ENCODE results near the gene IRF1.

IRF1 gene

GRCh38 chr5:132500931-132501628, 10.5 kb upstream of the IRF1 start:
- peak; percentile 52 to 59 for DNase-seq (ENCODE audit: low read depth in 2 of 2, low spot score in 1 of 2)

- DNase-seq (ENCODE audit: low read depth in 2 of 2, low spot score in 1 of 2) = no peak
Measured at GRCh38 chr5:132500244-132500930, 9.8 kb upstream of the IRF1 start.

GRCh38 chr5:132499440-132500243, 9.1 kb upstream of the IRF1 start:
- no peak for DNase-seq (ENCODE audit: low read depth in 2 of 2, low spot score in 1 of 2)

GRCh38 chr5:132498686-132499271, 8.2 kb upstream of the IRF1 start:
- no peak for DNase-seq (ENCODE audit: low read depth in 2 of 2, low spot score in 1 of 2)

DNA sequence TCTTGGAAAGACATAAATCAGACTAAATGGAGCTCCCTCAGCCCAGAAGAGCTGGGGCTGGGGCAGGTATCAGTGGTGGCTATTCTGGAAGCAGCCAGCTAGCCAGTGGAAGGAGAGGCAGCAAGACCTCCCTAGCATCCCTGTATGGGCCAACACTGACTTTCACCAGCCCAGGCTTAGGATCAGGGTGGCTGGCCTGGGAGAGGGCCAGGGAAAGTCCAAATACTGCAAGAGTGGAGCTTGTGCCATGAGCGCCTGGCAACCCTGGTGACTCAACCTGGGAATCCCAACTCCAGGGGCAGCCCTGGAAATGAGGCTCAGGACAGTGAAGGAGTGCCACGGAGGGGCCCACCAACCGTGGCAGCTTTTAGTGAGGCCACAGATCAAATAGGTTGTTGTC, 7.6 kb upstream of the IRF1 start:
- DNase-seq (ENCODE audit: low read depth in 2 of 2, low spot score in 1 of 2) = no peak

GRCh38 chr5:132497488-132497997, 7.0 kb upstream of the IRF1 start:
- DNase-seq (ENCODE audit: low read depth in 2 of 2, low spot score in 1 of 2) = no peak

DNA sequence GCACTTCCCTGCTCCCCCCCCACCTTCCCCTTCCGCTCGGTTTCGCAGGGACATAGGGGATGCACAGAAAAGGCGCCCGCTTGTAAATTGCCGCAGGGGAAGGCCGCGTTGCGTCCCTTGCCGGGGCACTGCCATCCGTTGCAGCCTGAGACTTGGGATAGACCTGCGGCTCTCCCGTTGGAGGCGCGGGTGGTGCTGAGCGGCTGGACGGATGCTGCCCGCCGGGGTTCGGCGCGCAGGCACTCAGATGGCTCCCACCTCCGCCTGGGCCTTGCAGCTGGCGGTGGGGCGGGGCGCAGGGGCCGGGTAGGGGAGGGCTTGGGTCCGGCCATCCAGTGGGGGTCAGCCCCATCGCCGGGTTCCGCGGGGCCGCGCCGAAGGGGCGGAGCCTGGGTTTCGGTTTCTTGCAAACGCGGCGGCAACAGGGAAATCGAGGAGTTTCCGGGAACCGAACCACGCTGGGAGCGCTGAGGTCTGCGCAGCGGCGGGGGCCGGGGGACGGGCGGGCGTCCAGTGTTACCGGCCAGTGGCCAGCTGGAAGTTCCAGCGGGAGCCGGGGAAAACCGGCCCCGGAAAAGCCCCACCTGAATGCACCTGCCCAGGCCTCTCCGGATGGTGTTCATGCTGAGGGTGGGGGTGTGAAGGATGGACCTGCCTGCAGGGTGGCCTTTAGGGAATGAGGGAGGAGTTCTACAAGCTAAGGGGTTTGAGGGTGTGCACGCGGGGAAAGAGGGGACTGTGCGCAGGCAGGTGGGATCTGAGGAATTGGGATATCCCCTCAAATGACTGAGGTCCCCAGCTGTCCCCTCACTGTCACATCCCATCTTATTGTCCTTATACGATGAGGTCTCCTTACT, 6.3 kb upstream of the IRF1 start:
- DNase-seq (ENCODE audit: low read depth in 2 of 2, low spot score in 1 of 2) = no peak

- DNase-seq (ENCODE audit: low read depth in 2 of 2, low spot score in 1 of 2) = peak; percentile 42 to 70
Measured at GRCh38 chr5:132496191-132496630, 5.6 kb upstream of the IRF1 start.

- no peak for DNase-seq (ENCODE audit: low read depth in 2 of 2, low spot score in 1 of 2)
Measured at GRCh38 chr5:132495667-132496190, 5.2 kb upstream of the IRF1 start.

GRCh38 chr5:132493821-132494220, 3.2 kb upstream of the IRF1 start:
- no peak for DNase-seq (ENCODE audit: low read depth in 2 of 2, low spot score in 1 of 2)

- no peak for DNase-seq (ENCODE audit: low read depth in 2 of 2, low spot score in 1 of 2)
Measured at GRCh38 chr5:132493241-132493640, 2.7 kb upstream of the IRF1 start.

DNA sequence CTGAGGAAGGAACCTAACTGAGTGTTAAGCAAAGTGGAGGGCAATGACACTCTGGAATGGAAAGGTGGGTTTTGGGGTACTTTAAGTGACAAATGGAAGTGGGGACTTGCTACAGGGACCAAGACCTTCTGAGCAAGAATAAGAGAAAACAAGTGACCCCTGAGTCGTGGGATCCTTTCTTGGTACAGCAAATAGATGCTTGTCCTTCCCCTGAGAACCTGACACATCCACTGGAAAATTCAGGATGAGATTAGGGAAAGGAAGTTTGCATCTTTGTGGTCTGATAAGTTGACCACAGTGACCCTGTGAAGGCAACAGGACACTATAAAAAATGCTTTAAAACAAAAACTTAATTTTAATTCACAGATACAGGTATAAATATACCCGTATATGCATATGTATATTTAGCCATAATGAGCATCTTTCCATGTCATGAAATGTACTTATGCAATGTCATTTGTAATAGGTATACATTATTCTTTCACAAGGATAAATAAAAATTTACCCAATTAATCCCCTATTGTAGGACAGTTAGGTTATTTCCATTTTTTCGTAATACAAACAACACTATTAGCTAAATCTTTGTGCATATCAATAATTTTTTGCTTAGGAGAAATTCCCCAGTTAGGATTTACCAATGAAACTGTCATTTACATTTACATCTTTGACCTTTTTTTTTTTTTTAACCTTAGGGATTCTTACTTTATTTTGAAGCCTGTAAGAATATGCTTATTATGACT, 2.0 kb upstream of the IRF1 start:
- no peak for DNase-seq (ENCODE audit: low read depth in 2 of 2, low spot score in 1 of 2)

- DNase-seq (ENCODE audit: low read depth in 2 of 2, low spot score in 1 of 2) = no peak
Measured at GRCh38 chr5:132491368-132492364, 1.1 kb upstream of the IRF1 start.

GRCh38 chr5:132489871-132490483, 596 bp downstream of the IRF1 start:
- no peak for DNase-seq (ENCODE audit: low read depth in 2 of 2, low spot score in 1 of 2)

GRCh38 chr5:132489051-132489770, 1.4 kb downstream of the IRF1 start:
- no peak for DNase-seq (ENCODE audit: low read depth in 2 of 2, low spot score in 1 of 2)

GRCh38 chr5:132488590-132488989, 2.0 kb downstream of the IRF1 start:
- DNase-seq (ENCODE audit: low read depth in 2 of 2, low spot score in 1 of 2) = no peak

All from stimulated activated CD8-positive, alpha-beta memory T cell treated with anti-CD3 and anti-CD28 coated beads, Interleukin-4, amount 100 ng/mL, for 1 hour (primary cell).